ENCODE results near the gene COBL. TPM values are rescaled to one million over a fixed set of nuclear protein-coding genes. Genes with fewer than 3 reads are reported as not detected.

COBL gene
- total and polyA plus RNA-seq, 2 of the 8 experiments (the other 6 are each of a cell fraction or from before 2014, with no cell fraction given): 13.8 to 40.4 TPM

DNA sequence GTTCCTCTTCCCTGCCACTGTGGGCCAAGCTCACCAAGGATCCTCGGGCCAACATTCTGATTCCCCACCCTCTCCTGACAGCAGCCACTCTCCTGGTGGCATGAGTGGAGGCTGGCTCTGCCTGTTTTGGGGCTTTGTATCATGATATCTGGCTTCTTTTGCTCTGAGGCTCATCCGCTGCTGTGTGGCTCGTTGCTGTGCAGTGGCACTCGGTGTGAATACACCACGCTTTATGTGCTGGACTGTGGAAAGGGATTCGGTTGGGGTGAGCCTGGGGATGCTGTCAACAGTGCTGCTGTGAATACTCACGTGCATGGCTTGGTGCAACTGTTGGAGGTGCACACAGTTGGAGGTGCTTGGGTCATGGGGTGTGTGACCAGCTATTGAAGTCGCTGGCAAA lies 208.5 kb downstream of the COBL start (continued):
- TF ChIP-seq EZH2 (IDR thresholded peaks at IDR 0.05; ENCODE audit: low read depth, low read length, severe bottlenecking) (no peak), SP2 (IDR thresholded peaks at IDR 0.05; ENCODE audit: low read length) (no peak), JUND (IDR thresholded peaks at IDR 0.05; ENCODE audit: low read length) (no peak), POLR2A (IDR thresholded peaks at IDR 0.05; ENCODE audit: control extremely low read depth in 1 of 2, low read depth in 2 of 2, low read length in 2 of 2) (no peak), CBX8 (IDR thresholded peaks at IDR 0.05; ENCODE audit: borderline replicate concordance, low read depth, low read length) (no peak)
